AG04449 (cell line): ENCODE results near the gene NXNL2.

Source experiments
- CTCF ChIA-PET: fragments of 350-600 bp; formaldehyde crosslinking; extraction: SDS; loops from one replicate; lab custom pipeline; 2021; ENCODE audit warnings: antibody characterized with exemption; lab: Yijun Ruan, JAX
- POLR2A ChIA-PET: fragments of 400-600, 350-600 bp; formaldehyde crosslinking; extraction: SDS; loops from one replicate; lab custom pipeline; 2020; ENCODE audit warnings: antibody characterized with exemption, inconsistent platforms; lab: Yijun Ruan, JAX
- DNase-seq: peaks from one replicate; pipeline ENCODE4 v3.0.0-alpha.2; 2010; ENCODE audit warnings: low read depth, low spot score
- H3K4me3 ChIP-seq: 2 replicates; pipeline ENCODE4 v1.5.1; 2011; ENCODE audit warnings: low read depth, mild to moderate bottlenecking, control low read depth, low read length
- CTCF ChIP-seq: IDR thresholded peaks from one replicate; pipeline ENCODE4 v1.5.1; 2011; ENCODE audit warnings: mild to moderate bottlenecking, moderate library complexity, low read length, control low read depth, inconsistent platforms; ENCODE audit not compliant: insufficient read depth; ENCODE audit errors: missing control alignments

The NXNL2 gene

DNA sequence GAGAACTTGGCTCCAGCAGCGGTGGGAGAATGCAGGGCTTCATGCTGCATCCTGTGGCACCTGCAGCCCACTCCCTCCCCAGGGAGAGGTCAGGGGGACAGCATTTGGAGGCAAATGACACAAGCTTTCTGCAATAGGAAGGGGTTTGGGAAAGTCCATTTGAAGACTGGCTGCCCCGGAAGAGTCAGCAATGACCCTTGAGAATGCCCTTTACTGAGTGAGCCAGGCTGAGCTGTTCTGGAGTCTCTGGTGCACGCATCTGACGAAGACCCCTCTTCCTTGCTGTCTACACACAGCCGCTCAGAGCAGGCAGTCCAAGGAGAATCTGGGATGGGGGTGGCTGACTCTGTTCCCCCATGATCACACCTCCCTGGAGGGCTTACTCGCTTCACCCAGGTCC lies 5.5 kb upstream of the NXNL2 start:
- CTCF ChIA-PET = no interaction called here
- DNase-seq = no peak
- no peak overlapping the region for H3K4me3 ChIP-seq
- POLR2A ChIA-PET = no interaction called here
- TF ChIP-seq CTCF = no peak

GRCh38 chr9:88530051-88530450 lies 4.9 kb upstream of the NXNL2 start:
- DNase-seq = no peak
- H3K4me3 ChIP-seq = no peak overlapping the region
- TF ChIP-seq CTCF = no peak
- ChIA-PET CTCF (no interaction called here), POLR2A (interaction anchor here (0.7 kb wide), 1 partner anchor 8 kb away, joined by 3 read pairs; no protein-coding TSS in a partner anchor)

- peak overlapping the region; percentile 35 for H3K4me3 ChIP-seq
- POLR2A ChIA-PET = no interaction called here
- DNase-seq = no peak
- no peak for TF ChIP-seq CTCF
- CTCF ChIA-PET = no interaction called here
Observed at GRCh38 chr9:88531920-88532698, 2.9 kb upstream of the NXNL2 start.

DNA sequence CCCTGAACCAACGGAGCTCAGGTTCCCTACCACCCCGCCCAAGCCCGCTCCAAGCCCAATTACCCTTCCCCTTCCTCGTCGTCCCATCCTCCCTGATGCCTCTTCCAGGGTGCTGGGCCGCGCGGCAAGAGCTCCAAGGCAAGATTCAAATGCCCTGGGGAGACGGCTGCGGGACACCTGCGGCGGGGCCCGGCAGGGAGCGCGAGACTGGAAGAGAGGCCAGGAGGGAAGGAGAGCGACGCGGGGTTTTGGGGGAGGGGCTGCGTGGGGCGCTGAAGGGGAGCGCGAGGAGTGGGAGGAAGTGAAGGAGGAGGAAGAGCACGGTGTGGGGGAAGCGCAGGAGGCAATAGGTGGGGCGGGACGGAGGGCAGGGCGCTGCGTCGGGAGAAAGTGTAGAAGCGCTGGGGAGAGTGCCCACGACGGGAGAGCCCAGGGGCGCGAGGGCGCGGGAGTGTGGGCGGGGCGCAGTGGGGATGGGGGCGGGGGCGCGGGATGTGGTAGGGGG lies 975 bp upstream of the NXNL2 start:
- ChIA-PET CTCF (interaction anchor here (1.0 to 1.6 kb wide), 3 partner anchors 45 to 150 kb away, joined by 3 to 6 read pairs (median 3); no protein-coding TSS in a partner anchor), POLR2A (no interaction called here)
- peak; percentile 18 for TF ChIP-seq CTCF
- H3K4me3 ChIP-seq = peak overlapping the region; percentile 71
- no peak for DNase-seq

- peak; percentile 26 for TF ChIP-seq CTCF
- ChIA-PET POLR2A (interaction anchor here (1.1 kb wide), 2 partner anchors 36 to 57 kb away, joined by 3 read pairs; no protein-coding TSS in a partner anchor), CTCF (interaction anchor here (0.8 to 3.2 kb wide), 3 partner anchors 44 to 144 kb away, joined by 3 to 12 read pairs (median 4); no protein-coding TSS in a partner anchor)
- DNase-seq = no peak
- peak overlapping the region; percentile 71 for H3K4me3 ChIP-seq
Observed at GRCh38 chr9:88535226-88536022, 446 bp downstream of the NXNL2 start.
